HEK293 (cell line): Measurements from ENCODE around the gene ASIC3.
A peak's percentile ranks its signal among the peaks of the same experiment; 100 is the strongest.

Source experiments
- GFI1B ChIP-seq: fragments of 450-650 bp; formaldehyde crosslinking; IDR thresholded peaks from 2 replicates; pipeline ENCODE4 v1.5.1; 2016; ENCODE audit warnings: missing biosample characterization, missing genetic modification characterization
- GLIS1 ChIP-seq: fragments of 450-650 bp; formaldehyde crosslinking; IDR thresholded peaks from 2 replicates; pipeline ENCODE4 v1.5.1; 2016; ENCODE audit warnings: missing biosample characterization, missing genetic modification characterization
- HOXC10 ChIP-seq: sonication (generic); formaldehyde crosslinking; IDR thresholded peaks from 2 replicates; pipeline ENCODE4 v1.8.1; 2023; ENCODE audit warnings: mild to moderate bottlenecking, missing genetic modification reagents
- IKZF3 ChIP-seq: fragments of 450-650 bp; IDR thresholded peaks from 2 replicates; pipeline ENCODE4 v1.5.0; 2018; ENCODE audit warnings: missing biosample characterization, mild to moderate bottlenecking, missing genetic modification characterization, moderate library complexity
- SETDB1 ChIP-seq: IDR thresholded peaks from one replicate; pipeline ENCODE4 v1.6.1; 2017; ENCODE audit warnings: mild to moderate bottlenecking, low read length, moderate library complexity, mixed read lengths; ENCODE audit not compliant: insufficient read length
- ZBTB17 ChIP-seq: fragments of 450-650 bp; formaldehyde crosslinking; IDR thresholded peaks from 2 replicates; pipeline ENCODE4 v1.5.1; 2016; ENCODE audit warnings: missing biosample characterization, missing genetic modification characterization
- ZNF10 ChIP-seq: fragments of 450-650 bp; formaldehyde crosslinking; IDR thresholded peaks from 2 replicates; pipeline ENCODE4 v1.5.1; 2017; ENCODE audit warnings: missing biosample characterization, missing genetic modification characterization
- ZNF146 ChIP-seq: fragments of 450-650 bp; formaldehyde crosslinking; IDR thresholded peaks from 2 replicates; pipeline ENCODE4 v1.5.1; 2016; ENCODE audit warnings: missing biosample characterization, missing genetic modification characterization
- ZNF157 ChIP-seq: fragments of 450-650 bp; formaldehyde crosslinking; IDR thresholded peaks from 2 replicates; pipeline ENCODE4 v1.5.1; 2016; ENCODE audit warnings: missing biosample characterization, missing genetic modification characterization
- ZNF211 ChIP-seq: fragments of 450-650 bp; formaldehyde crosslinking; IDR thresholded peaks from 2 replicates; pipeline ENCODE4 v1.5.1; 2016; ENCODE audit warnings: low read depth, missing biosample characterization, missing genetic modification characterization
- ZNF248 ChIP-seq: fragments of 450-650 bp; formaldehyde crosslinking; IDR thresholded peaks from 2 replicates; pipeline ENCODE4 v1.5.1; 2017; ENCODE audit warnings: missing biosample characterization, missing genetic modification characterization
- ZNF341 ChIP-seq: fragments of 450-650 bp; formaldehyde crosslinking; IDR thresholded peaks from 2 replicates; pipeline ENCODE4; 2016; ENCODE audit warnings: low read depth, missing biosample characterization, missing genetic modification characterization
- ZNF416 ChIP-seq: fragments of 450-650 bp; formaldehyde crosslinking; IDR thresholded peaks from 2 replicates; pipeline ENCODE4 v1.5.1; 2016; ENCODE audit warnings: missing biosample characterization, missing genetic modification characterization
- ZNF561 ChIP-seq: fragments of 450-650 bp; IDR thresholded peaks from 2 replicates; pipeline ENCODE4 v1.5.1; 2018; ENCODE audit warnings: missing biosample characterization, missing genetic modification characterization, borderline replicate concordance
- ZNF596 ChIP-seq: fragments of 450-650 bp; IDR thresholded peaks from 2 replicates; pipeline ENCODE4 v1.5.0; 2018; ENCODE audit warnings: missing biosample characterization, mild to moderate bottlenecking, missing genetic modification characterization, moderate library complexity
- ZNF660 ChIP-seq: fragments of 450-650 bp; IDR thresholded peaks from 2 replicates; pipeline ENCODE4 v1.5.1; 2018; ENCODE audit warnings: missing biosample characterization, mild to moderate bottlenecking, missing genetic modification characterization
- ZNF747 ChIP-seq: fragments of 450-650 bp; formaldehyde crosslinking; IDR thresholded peaks from 2 replicates; pipeline ENCODE4 v1.5.1; 2016; ENCODE audit warnings: missing biosample characterization, missing genetic modification characterization
- ZXDB ChIP-seq: fragments of 450-650 bp; formaldehyde crosslinking; IDR thresholded peaks from 2 replicates; pipeline ENCODE4 v1.5.1; 2016; ENCODE audit warnings: missing biosample characterization, missing genetic modification characterization
- TF ChIP-seq, protein P1 (sequence below): fragments of 450-650 bp; formaldehyde crosslinking; IDR thresholded peaks from 2 replicates; pipeline ENCODE4 v1.5.1; 2016; ENCODE audit warnings: missing biosample characterization, missing genetic modification characterization, borderline replicate concordance
- TF ChIP-seq, protein P2 (sequence below): fragments of 450-650 bp; formaldehyde crosslinking; IDR thresholded peaks from 2 replicates; pipeline ENCODE4 v1.5.1; 2016; ENCODE audit warnings: missing biosample characterization, missing genetic modification characterization
- TF ChIP-seq, protein P3 (sequence below): fragments of 450-650 bp; formaldehyde crosslinking; IDR thresholded peaks from 2 replicates; pipeline ENCODE4 v1.5.1; 2017; ENCODE audit warnings: missing biosample characterization, missing genetic modification characterization
- TF ChIP-seq, protein P4 (sequence below): fragments of 450-650 bp; formaldehyde crosslinking; IDR thresholded peaks from 2 replicates; pipeline ENCODE4 v1.5.1; 2017; ENCODE audit warnings: missing biosample characterization, missing genetic modification characterization
- TF ChIP-seq, protein P5 (sequence below): fragments of 450-650 bp; formaldehyde crosslinking; IDR thresholded peaks from 2 replicates; pipeline ENCODE4 v1.5.1; 2016; ENCODE audit warnings: missing biosample characterization, missing genetic modification characterization
- TF ChIP-seq, protein P6 (sequence below): fragments of 450-650 bp; formaldehyde crosslinking; IDR thresholded peaks from 2 replicates; pipeline ENCODE4 v1.5.1; 2016; ENCODE audit warnings: missing biosample characterization, missing genetic modification characterization
- TF ChIP-seq, protein P7 (sequence below): fragments of 450-650 bp; formaldehyde crosslinking; IDR thresholded peaks from 2 replicates; pipeline ENCODE4 v1.5.1; 2017; ENCODE audit warnings: missing biosample characterization, missing genetic modification characterization

The ASIC3 gene

DNA sequence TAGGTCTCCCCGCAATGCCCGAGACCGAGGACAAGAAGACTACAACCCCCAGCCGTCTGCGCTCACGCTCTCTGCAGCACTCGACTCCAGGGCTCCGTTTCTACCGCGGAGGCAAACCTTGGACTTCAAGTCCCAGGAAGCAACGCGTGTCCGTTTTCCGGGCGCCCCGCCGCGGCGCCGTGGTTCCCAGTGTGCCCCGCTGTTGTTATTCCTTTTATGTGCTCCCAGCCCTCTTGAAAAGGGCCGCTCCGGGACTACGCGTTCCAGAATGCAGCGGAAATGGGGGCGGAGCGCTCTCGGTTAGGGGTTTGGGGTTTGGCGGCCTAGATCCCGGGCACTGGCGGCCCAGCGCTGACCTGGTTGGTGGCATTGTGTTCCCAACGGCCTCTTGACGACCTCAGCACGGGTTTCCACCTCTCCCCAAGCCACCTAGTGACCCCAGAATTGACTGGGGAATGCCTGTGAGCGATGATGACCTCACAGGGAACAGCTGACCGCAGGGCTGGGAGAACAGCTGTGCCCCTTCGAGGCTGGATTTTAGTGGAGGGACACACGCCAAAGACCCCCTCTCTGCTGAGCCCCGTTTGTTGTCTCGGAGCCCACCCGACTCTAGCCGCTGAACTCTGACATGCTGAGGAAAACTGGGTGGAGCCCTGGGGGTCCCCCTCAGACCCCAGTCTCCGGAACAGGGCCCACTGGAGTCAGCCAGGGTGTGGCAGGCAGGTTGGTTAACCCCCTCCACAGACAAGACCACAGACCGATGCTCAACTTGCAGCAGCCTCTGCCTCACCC is 9.9 kb downstream of the ASIC3 start (continued):
- TF ChIP-seq, protein P1, sequence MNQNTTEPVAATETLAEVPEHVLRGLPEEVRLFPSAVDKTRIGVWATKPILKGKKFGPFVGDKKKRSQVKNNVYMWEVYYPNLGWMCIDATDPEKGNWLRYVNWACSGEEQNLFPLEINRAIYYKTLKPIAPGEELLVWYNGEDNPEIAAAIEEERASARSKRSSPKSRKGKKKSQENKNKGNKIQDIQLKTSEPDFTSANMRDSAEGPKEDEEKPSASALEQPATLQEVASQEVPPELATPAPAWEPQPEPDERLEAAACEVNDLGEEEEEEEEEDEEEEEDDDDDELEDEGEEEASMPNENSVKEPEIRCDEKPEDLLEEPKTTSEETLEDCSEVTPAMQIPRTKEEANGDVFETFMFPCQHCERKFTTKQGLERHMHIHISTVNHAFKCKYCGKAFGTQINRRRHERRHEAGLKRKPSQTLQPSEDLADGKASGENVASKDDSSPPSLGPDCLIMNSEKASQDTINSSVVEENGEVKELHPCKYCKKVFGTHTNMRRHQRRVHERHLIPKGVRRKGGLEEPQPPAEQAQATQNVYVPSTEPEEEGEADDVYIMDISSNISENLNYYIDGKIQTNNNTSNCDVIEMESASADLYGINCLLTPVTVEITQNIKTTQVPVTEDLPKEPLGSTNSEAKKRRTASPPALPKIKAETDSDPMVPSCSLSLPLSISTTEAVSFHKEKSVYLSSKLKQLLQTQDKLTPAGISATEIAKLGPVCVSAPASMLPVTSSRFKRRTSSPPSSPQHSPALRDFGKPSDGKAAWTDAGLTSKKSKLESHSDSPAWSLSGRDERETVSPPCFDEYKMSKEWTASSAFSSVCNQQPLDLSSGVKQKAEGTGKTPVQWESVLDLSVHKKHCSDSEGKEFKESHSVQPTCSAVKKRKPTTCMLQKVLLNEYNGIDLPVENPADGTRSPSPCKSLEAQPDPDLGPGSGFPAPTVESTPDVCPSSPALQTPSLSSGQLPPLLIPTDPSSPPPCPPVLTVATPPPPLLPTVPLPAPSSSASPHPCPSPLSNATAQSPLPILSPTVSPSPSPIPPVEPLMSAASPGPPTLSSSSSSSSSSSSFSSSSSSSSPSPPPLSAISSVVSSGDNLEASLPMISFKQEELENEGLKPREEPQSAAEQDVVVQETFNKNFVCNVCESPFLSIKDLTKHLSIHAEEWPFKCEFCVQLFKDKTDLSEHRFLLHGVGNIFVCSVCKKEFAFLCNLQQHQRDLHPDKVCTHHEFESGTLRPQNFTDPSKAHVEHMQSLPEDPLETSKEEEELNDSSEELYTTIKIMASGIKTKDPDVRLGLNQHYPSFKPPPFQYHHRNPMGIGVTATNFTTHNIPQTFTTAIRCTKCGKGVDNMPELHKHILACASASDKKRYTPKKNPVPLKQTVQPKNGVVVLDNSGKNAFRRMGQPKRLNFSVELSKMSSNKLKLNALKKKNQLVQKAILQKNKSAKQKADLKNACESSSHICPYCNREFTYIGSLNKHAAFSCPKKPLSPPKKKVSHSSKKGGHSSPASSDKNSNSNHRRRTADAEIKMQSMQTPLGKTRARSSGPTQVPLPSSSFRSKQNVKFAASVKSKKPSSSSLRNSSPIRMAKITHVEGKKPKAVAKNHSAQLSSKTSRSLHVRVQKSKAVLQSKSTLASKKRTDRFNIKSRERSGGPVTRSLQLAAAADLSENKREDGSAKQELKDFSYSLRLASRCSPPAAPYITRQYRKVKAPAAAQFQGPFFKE (tag by site-specific recombination): no peak
- TF ChIP-seq SETDB1: no peak
- TF ChIP-seq ZNF146: no peak
- no peak for TF ChIP-seq ZNF596
- TF ChIP-seq, protein P2, sequence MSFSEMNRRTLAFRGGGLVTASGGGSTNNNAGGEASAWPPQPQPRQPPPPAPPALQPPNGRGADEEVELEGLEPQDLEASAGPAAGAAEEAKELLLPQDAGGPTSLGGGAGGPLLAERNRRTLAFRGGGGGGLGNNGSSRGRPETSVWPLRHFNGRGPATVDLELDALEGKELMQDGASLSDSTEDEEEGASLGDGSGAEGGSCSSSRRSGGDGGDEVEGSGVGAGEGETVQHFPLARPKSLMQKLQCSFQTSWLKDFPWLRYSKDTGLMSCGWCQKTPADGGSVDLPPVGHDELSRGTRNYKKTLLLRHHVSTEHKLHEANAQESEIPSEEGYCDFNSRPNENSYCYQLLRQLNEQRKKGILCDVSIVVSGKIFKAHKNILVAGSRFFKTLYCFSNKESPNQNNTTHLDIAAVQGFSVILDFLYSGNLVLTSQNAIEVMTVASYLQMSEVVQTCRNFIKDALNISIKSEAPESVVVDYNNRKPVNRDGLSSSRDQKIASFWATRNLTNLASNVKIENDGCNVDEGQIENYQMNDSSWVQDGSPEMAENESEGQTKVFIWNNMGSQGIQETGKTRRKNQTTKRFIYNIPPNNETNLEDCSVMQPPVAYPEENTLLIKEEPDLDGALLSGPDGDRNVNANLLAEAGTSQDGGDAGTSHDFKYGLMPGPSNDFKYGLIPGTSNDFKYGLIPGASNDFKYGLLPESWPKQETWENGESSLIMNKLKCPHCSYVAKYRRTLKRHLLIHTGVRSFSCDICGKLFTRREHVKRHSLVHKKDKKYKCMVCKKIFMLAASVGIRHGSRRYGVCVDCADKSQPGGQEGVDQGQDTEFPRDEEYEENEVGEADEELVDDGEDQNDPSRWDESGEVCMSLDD (tag by site-specific recombination): peak; percentile 97
- TF ChIP-seq ZNF10 (tag by site-specific recombination): no peak
- TF ChIP-seq IKZF3 (tag by site-specific recombination): peak; percentile 99
- TF ChIP-seq ZNF211 (tag by site-specific recombination): no peak
- TF ChIP-seq ZNF248 (tag by site-specific recombination): no peak
- TF ChIP-seq, protein P3, sequence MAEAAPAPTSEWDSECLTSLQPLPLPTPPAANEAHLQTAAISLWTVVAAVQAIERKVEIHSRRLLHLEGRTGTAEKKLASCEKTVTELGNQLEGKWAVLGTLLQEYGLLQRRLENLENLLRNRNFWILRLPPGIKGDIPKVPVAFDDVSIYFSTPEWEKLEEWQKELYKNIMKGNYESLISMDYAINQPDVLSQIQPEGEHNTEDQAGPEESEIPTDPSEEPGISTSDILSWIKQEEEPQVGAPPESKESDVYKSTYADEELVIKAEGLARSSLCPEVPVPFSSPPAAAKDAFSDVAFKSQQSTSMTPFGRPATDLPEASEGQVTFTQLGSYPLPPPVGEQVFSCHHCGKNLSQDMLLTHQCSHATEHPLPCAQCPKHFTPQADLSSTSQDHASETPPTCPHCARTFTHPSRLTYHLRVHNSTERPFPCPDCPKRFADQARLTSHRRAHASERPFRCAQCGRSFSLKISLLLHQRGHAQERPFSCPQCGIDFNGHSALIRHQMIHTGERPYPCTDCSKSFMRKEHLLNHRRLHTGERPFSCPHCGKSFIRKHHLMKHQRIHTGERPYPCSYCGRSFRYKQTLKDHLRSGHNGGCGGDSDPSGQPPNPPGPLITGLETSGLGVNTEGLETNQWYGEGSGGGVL: peak; percentile 54; the same call in 1 of the 2 replicates
- TF ChIP-seq ZNF416: no peak
- TF ChIP-seq ZNF157 (tag by site-specific recombination): no peak
- TF ChIP-seq ZNF747: no peak
- no peak for TF ChIP-seq HOXC10 (CRISPR knock-in tag)
- peak; percentile 30; the same call in 1 of the 2 replicates for TF ChIP-seq ZNF561
- TF ChIP-seq ZXDB (tag by site-specific recombination): peak; percentile 94
- TF ChIP-seq, protein P4, sequence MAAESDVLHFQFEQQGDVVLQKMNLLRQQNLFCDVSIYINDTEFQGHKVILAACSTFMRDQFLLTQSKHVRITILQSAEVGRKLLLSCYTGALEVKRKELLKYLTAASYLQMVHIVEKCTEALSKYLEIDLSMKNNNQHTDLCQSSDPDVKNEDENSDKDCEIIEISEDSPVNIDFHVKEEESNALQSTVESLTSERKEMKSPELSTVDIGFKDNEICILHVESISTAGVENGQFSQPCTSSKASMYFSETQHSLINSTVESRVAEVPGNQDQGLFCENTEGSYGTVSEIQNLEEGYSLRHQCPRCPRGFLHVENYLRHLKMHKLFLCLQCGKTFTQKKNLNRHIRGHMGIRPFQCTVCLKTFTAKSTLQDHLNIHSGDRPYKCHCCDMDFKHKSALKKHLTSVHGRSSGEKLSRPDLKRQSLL (tag by site-specific recombination): peak; percentile 49; the same call in 1 of the 2 replicates
- TF ChIP-seq, protein P5, sequence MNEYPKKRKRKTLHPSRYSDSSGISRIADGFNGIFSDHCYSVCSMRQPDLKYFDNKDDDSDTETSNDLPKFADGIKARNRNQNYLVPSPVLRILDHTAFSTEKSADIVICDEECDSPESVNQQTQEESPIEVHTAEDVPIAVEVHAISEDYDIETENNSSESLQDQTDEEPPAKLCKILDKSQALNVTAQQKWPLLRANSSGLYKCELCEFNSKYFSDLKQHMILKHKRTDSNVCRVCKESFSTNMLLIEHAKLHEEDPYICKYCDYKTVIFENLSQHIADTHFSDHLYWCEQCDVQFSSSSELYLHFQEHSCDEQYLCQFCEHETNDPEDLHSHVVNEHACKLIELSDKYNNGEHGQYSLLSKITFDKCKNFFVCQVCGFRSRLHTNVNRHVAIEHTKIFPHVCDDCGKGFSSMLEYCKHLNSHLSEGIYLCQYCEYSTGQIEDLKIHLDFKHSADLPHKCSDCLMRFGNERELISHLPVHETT: peak; percentile 50; the same call in 1 of the 2 replicates
- TF ChIP-seq, protein P6, sequence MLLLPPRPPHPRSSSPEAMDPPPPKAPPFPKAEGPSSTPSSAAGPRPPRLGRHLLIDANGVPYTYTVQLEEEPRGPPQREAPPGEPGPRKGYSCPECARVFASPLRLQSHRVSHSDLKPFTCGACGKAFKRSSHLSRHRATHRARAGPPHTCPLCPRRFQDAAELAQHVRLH (tag by site-specific recombination): peak; percentile 7; the same call in 1 of the 2 replicates
- TF ChIP-seq ZBTB17 (tag by site-specific recombination): peak; percentile 99
- TF ChIP-seq ZNF660: no peak
- peak; percentile 99 for TF ChIP-seq ZNF341 (tag by site-specific recombination)
- no peak for TF ChIP-seq GFI1B (tag by site-specific recombination)
- TF ChIP-seq, protein P7, sequence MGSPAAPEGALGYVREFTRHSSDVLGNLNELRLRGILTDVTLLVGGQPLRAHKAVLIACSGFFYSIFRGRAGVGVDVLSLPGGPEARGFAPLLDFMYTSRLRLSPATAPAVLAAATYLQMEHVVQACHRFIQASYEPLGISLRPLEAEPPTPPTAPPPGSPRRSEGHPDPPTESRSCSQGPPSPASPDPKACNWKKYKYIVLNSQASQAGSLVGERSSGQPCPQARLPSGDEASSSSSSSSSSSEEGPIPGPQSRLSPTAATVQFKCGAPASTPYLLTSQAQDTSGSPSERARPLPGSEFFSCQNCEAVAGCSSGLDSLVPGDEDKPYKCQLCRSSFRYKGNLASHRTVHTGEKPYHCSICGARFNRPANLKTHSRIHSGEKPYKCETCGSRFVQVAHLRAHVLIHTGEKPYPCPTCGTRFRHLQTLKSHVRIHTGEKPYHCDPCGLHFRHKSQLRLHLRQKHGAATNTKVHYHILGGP (tag by site-specific recombination): no peak
- peak; percentile 43 for TF ChIP-seq GLIS1 (tag by site-specific recombination)
